ENCODE measurements around the gene MGAT2.

DNA sequence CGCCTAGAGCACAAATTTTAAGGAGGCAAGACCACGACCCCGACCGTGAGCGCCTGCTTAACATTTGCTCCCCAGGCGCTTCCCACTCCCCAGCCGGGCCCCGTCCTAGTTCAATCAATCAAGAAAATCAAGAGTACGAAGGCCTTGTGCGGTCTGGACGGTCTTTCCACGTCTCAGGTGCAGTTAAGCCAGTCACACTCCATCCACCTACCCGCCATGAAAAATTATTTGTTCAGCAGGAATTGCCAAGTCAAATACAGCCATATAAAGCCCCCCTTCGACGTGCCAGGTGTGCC lies 22.5 kb upstream of the MGAT2 start:
- TF ChIP-seq, protein P1, sequence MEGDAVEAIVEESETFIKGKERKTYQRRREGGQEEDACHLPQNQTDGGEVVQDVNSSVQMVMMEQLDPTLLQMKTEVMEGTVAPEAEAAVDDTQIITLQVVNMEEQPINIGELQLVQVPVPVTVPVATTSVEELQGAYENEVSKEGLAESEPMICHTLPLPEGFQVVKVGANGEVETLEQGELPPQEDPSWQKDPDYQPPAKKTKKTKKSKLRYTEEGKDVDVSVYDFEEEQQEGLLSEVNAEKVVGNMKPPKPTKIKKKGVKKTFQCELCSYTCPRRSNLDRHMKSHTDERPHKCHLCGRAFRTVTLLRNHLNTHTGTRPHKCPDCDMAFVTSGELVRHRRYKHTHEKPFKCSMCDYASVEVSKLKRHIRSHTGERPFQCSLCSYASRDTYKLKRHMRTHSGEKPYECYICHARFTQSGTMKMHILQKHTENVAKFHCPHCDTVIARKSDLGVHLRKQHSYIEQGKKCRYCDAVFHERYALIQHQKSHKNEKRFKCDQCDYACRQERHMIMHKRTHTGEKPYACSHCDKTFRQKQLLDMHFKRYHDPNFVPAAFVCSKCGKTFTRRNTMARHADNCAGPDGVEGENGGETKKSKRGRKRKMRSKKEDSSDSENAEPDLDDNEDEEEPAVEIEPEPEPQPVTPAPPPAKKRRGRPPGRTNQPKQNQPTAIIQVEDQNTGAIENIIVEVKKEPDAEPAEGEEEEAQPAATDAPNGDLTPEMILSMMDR (IDR thresholded peaks at IDR 0.05), result no peak
- no peak for TF ChIP-seq POLR2AphosphoS5 (IDR thresholded peaks at IDR 0.05)

Measured in upper lobe of left lung (tissue), 4 donors.